ENCODE data around the gene IQGAP1. TPM values are rescaled to one million over a fixed set of nuclear protein-coding genes. Genes with fewer than 3 reads are reported as not detected.

IQGAP1 gene
- total RNA-seq, 2 experiments from 2014 or later: 217 to 221 TPM

GRCh38 chr15:90545095-90545494 is 157.1 kb downstream of the IQGAP1 start:
- no peak for ATAC-seq
- Mint-ChIP-seq H3K36me3 (peaks cover 52% of the 10 kb centered on the region), H3K4me3 (no peak overlapping the region), H3K27me3 (no peaks in the 10 kb centered on the region), H3K4me1 (peaks cover 31% of the 10 kb centered on the region), H3K9me3 (ENCODE audit: low read depth) (no peaks in the 10 kb centered on the region), H3K27ac (no peak overlapping the region)
- DNase-seq: no peak
- CTCF ChIA-PET: interaction anchor here (0.7 to 2.5 kb wide), 5 partner anchors 10 to 559 kb away, joined by 3 to 7 read pairs (median 5); no protein-coding TSS in a partner anchor

GRCh38 chr15:90547540-90547939 is 159.5 kb downstream of the IQGAP1 start:
- H3K27me3 Mint-ChIP-seq: no peaks in the 10 kb centered on the region
- CTCF ChIA-PET: interaction anchor here (2.5 kb wide), 1 partner anchor 8 kb away, joined by 7 read pairs; no protein-coding TSS in a partner anchor
- H3K36me3 Mint-ChIP-seq: peaks cover 51% of the 10 kb centered on the region
- H3K4me3 Mint-ChIP-seq: no peak overlapping the region
- ATAC-seq (no peak), DNase-seq (no peak)
- no peak overlapping the region for H3K27ac Mint-ChIP-seq
- H3K4me1 Mint-ChIP-seq: peaks cover 23% of the 10 kb centered on the region
- H3K9me3 Mint-ChIP-seq (ENCODE audit: low read depth): no peaks in the 10 kb centered on the region

- Mint-ChIP-seq H3K4me1 (peaks cover 20% of the 10 kb centered on the region), H3K36me3 (peaks cover 43% of the 10 kb centered on the region), H3K27me3 (no peaks in the 10 kb centered on the region), H3K4me3 (no peak overlapping the region), H3K9me3 (ENCODE audit: low read depth) (no peaks in the 10 kb centered on the region), H3K27ac (no peak overlapping the region)
- ATAC-seq (no peak), DNase-seq (no peak)
- CTCF ChIA-PET: interaction anchor here (1.0 kb wide), 1 partner anchor 15 kb away, joined by 3 read pairs; no protein-coding TSS in a partner anchor
These were observed 162.9 kb downstream of the IQGAP1 start for GRCh38 chr15:90550919-90551318.

Other genes starting within 250 kb of the IQGAP1 start
- 10 to 100 TPM in 1 of 2 experiments, 1 to 10 TPM in 1; 6.0 to 13.8 TPM for gene SEMA4B, start 186.9 kb upstream of the IQGAP1 start, total RNA-seq
- 100 to 1,000 TPM; 120 to 127 TPM for gene CIB1, start 154.3 kb upstream of the IQGAP1 start, total RNA-seq
- 1 to 10 TPM; 7.0 to 9.8 TPM for gene GDPGP1, start 154.0 kb upstream of the IQGAP1 start, total RNA-seq
- gene TTLL13, start 138.7 kb upstream of the IQGAP1 start, total RNA-seq: 1 to 10 TPM in 1 of 2 experiments, under 1 TPM in 1; 0.80 to 1.1 TPM
- 10 to 100 TPM; 30.1 to 34.9 TPM for gene NGRN, start 122.6 kb upstream of the IQGAP1 start, total RNA-seq
- gene ZNF774, start 36.0 kb upstream of the IQGAP1 start, total RNA-seq: 1 to 10 TPM; 1.6 to 2.1 TPM
- gene CRTC3, start 141.7 kb downstream of the IQGAP1 start, total RNA-seq: 10 to 100 TPM; 62.3 to 79.1 TPM